Astrocyte (in vitro differentiated cells and primary cell): Measurements from ENCODE around the gene DLL4. TPM values are rescaled to one million over a fixed set of nuclear protein-coding genes. Genes with fewer than 3 reads are reported as not detected.

ENCODE experiments used
- DNase-seq: peaks from one replicate; pipeline ENCODE4 v3.0.0-alpha.2; 2010; ENCODE audit warnings: low read depth
- FAIRE-seq: peaks from 2 replicates; lab custom pipeline; 2011; peaks lifted over from hg19 to GRCh38; lab: Jason Lieb, UNC
- H2AFZ ChIP-seq: 2 replicates; pipeline ENCODE4 v1.6.0; 2012; ENCODE audit warnings: low read depth, low read length, inconsistent platforms
- H3K27ac ChIP-seq: 2 replicates; pipeline ENCODE4 v1.5.1; 2011; ENCODE audit warnings: low read depth, low read length, inconsistent platforms
- H3K27me3 ChIP-seq: 2 replicates; pipeline ENCODE4 v1.6.0; 2011; ENCODE audit warnings: low read length, inconsistent platforms; ENCODE audit not compliant: insufficient read depth
- H3K36me3 ChIP-seq: 2 replicates; pipeline ENCODE4 v1.5.1; 2011; ENCODE audit warnings: low read length, inconsistent platforms; ENCODE audit not compliant: insufficient read depth
- H3K4me1 ChIP-seq: 2 replicates; pipeline ENCODE4 v1.5.1; 2011; ENCODE audit warnings: low read length, inconsistent platforms; ENCODE audit not compliant: insufficient read depth
- H3K4me2 ChIP-seq: 2 replicates; pipeline ENCODE4 v1.6.0; 2012; ENCODE audit warnings: low read length, inconsistent platforms
- H3K4me3 ChIP-seq: 2 replicates; pipeline ENCODE4 v1.5.1; 2011; ENCODE audit warnings: low read depth, mild to moderate bottlenecking, low read length, inconsistent platforms; ENCODE audit not compliant: insufficient read depth
- H3K79me2 ChIP-seq: 2 replicates; pipeline ENCODE4 v1.6.0; 2012; ENCODE audit warnings: mild to moderate bottlenecking, low read length, inconsistent platforms; ENCODE audit not compliant: insufficient read depth
- H3K9ac ChIP-seq: 2 replicates; pipeline ENCODE4 v1.6.0; 2012; ENCODE audit warnings: mild to moderate bottlenecking, low read length, inconsistent platforms
- H3K9me3 ChIP-seq: 2 replicates; pipeline ENCODE4 v1.5.1; 2012; ENCODE audit warnings: low read depth, mild to moderate bottlenecking, low read length, inconsistent platforms; ENCODE audit not compliant: insufficient read depth
- H4K20me1 ChIP-seq: 2 replicates; pipeline ENCODE4 v1.6.0; 2012; ENCODE audit warnings: low read length, inconsistent platforms; ENCODE audit not compliant: insufficient read depth
- H3K27ac Mint-ChIP-seq: one replicate; pipeline ENCODE4 v1.8.0; 2021; ENCODE audit warnings: mild to moderate bottlenecking, mixed read lengths; ENCODE audit not compliant: unreplicated experiment
- H3K27me3 Mint-ChIP-seq: one replicate; pipeline ENCODE4 v1.8.0; 2021; ENCODE audit warnings: low read depth, mixed read lengths; ENCODE audit not compliant: unreplicated experiment
- H3K36me3 Mint-ChIP-seq: one replicate; pipeline ENCODE4 v1.8.0; 2021; ENCODE audit warnings: low read depth, mixed read lengths; ENCODE audit not compliant: unreplicated experiment
- H3K4me1 Mint-ChIP-seq: one replicate; pipeline ENCODE4 v1.8.0; 2021; ENCODE audit warnings: low read depth, mixed read lengths; ENCODE audit not compliant: unreplicated experiment
- H3K4me3 Mint-ChIP-seq: one replicate; pipeline ENCODE4 v1.8.0; 2021; ENCODE audit warnings: mild to moderate bottlenecking, moderate library complexity, mixed read lengths; ENCODE audit not compliant: unreplicated experiment
- H3K9me3 Mint-ChIP-seq: one replicate; pipeline ENCODE4 v1.8.0; 2021; ENCODE audit warnings: mild to moderate bottlenecking, mixed read lengths; ENCODE audit not compliant: unreplicated experiment
- CTCF ChIP-seq: IDR thresholded peaks from 2 replicates; pipeline ENCODE4 v1.5.1; 2011; ENCODE audit warnings: low read depth, mild to moderate bottlenecking, inconsistent platforms, low read length, moderate library complexity; ENCODE audit not compliant: insufficient read depth
- EZH2 ChIP-seq: IDR thresholded peaks from 2 replicates; pipeline ENCODE4 v1.6.1; 2012; ENCODE audit warnings: mild to moderate bottlenecking, low read length, inconsistent platforms; ENCODE audit not compliant: insufficient read depth
- total RNA-seq: library from RNA; stranded (reverse); gene quantifications from 2 replicates; pipeline ENCODE4 v1.2.1, GENCODE V29; 2021

Gene DLL4
- total RNA-seq, 1 donor from 2014 or later = 0.09 TPM

GRCh38 chr15:40957041-40957555 is 28.0 kb downstream of the DLL4 start:
- FAIRE-seq (no peak), DNase-seq (no peak)
- Histone ChIP-seq H3K27ac (no peak overlapping the region), H3K27me3 (no peaks in the 10 kb centered on the region), H3K9ac (no peak overlapping the region), H2AFZ (no peak overlapping the region), H3K36me3 (no peaks in the 10 kb centered on the region), H3K4me2 (no peak overlapping the region), H3K9me3 (no peaks in the 10 kb centered on the region), H3K79me2 (no peaks in the 10 kb centered on the region), H3K4me1 (peaks cover 10% of the 10 kb centered on the region), H4K20me1 (peaks cover 11% of the 10 kb centered on the region), H3K4me3 (no peak overlapping the region)
- Mint-ChIP-seq H3K4me1 (peaks cover 29% of the 10 kb centered on the region), H3K9me3 (peaks cover 5% of the 10 kb centered on the region), H3K4me3 (no peak overlapping the region), H3K27me3 (peaks cover 1% of the 10 kb centered on the region), H3K27ac (no peak overlapping the region), H3K36me3 (peaks cover 36% of the 10 kb centered on the region)
- no peak for TF ChIP-seq CTCF

GRCh38 chr15:40957581-40958051 is 28.5 kb downstream of the DLL4 start:
- H4K20me1 ChIP-seq = peaks cover 11% of the 10 kb centered on the region
- FAIRE-seq (no peak), DNase-seq (no peak)
- peak overlapping the region; percentile 66 for H3K4me3 Mint-ChIP-seq
- no peaks in the 10 kb centered on the region for H3K27me3 ChIP-seq
- no peaks in the 10 kb centered on the region for H3K79me2 ChIP-seq
- no peak overlapping the region for H3K4me3 ChIP-seq
- peaks cover 6% of the 10 kb centered on the region for H3K27me3 Mint-ChIP-seq
- no peak overlapping the region for H3K9ac ChIP-seq
- peaks cover 10% of the 10 kb centered on the region for H3K9me3 Mint-ChIP-seq
- TF ChIP-seq CTCF (no peak), EZH2 (no peak)
- H3K4me1 ChIP-seq = peaks cover 7% of the 10 kb centered on the region
- H3K4me1 Mint-ChIP-seq = peaks cover 29% of the 10 kb centered on the region
- peaks cover 39% of the 10 kb centered on the region for H3K36me3 Mint-ChIP-seq
- no peaks in the 10 kb centered on the region for H3K9me3 ChIP-seq
- H3K4me2 ChIP-seq = no peak overlapping the region
- no peaks in the 10 kb centered on the region for H3K36me3 ChIP-seq
- no peak overlapping the region for H2AFZ ChIP-seq
- no peak overlapping the region for H3K27ac ChIP-seq
- no peak overlapping the region for H3K27ac Mint-ChIP-seq

GRCh38 chr15:40958146-40958545 is 29.0 kb downstream of the DLL4 start:
- Mint-ChIP-seq H3K4me1 (peaks cover 29% of the 10 kb centered on the region), H3K27ac (peak overlapping the region; percentile 34), H3K4me3 (no peak overlapping the region), H3K27me3 (peaks cover 9% of the 10 kb centered on the region), H3K9me3 (peaks cover 15% of the 10 kb centered on the region), H3K36me3 (peaks cover 43% of the 10 kb centered on the region)
- H3K9me3 ChIP-seq = no peaks in the 10 kb centered on the region
- H3K9ac ChIP-seq = no peak overlapping the region
- no peak for FAIRE-seq
- TF ChIP-seq EZH2 = no peak
- no peak for DNase-seq
- H3K4me2 ChIP-seq = no peak overlapping the region
- H3K4me1 ChIP-seq = peaks cover 5% of the 10 kb centered on the region
- no peaks in the 10 kb centered on the region for H3K79me2 ChIP-seq
- no peak overlapping the region for H2AFZ ChIP-seq
- H3K27ac ChIP-seq = no peak overlapping the region
- H3K4me3 ChIP-seq = no peak overlapping the region
- no peaks in the 10 kb centered on the region for H3K36me3 ChIP-seq
- peaks cover 11% of the 10 kb centered on the region for H4K20me1 ChIP-seq
- no peaks in the 10 kb centered on the region for H3K27me3 ChIP-seq
